ENCODE data around the gene MSANTD2.

The MSANTD2 gene

GRCh38 chr11:124800226-124800929 lies at the start of gene MSANTD2:
Gene MSANTD2 (minus strand): TSS chr11:124800406. CDS start chr11:124800380, 26 bp downstream.
- DNase-seq: no peak

- no peak for DNase-seq
Measured at GRCh38 chr11:124846070-124846673, 46.0 kb upstream of the MSANTD2 start.

GRCh38 chr11:124844664-124845079 lies 44.5 kb upstream of the MSANTD2 start:
- DNase-seq: no peak

GRCh38 chr11:124843616-124843910 lies 43.4 kb upstream of the MSANTD2 start:
- no peak for DNase-seq

GRCh38 chr11:124842305-124842704 lies 42.1 kb upstream of the MSANTD2 start:
- DNase-seq: no peak

- DNase-seq: no peak
Measured at GRCh38 chr11:124841840-124842239, 41.6 kb upstream of the MSANTD2 start.

GRCh38 chr11:124841201-124841600 lies 41.0 kb upstream of the MSANTD2 start:
- DNase-seq: no peak

GRCh38 chr11:124840666-124841065 lies 40.5 kb upstream of the MSANTD2 start:
- DNase-seq: no peak

GRCh38 chr11:124839972-124840621 lies 39.9 kb upstream of the MSANTD2 start:
- DNase-seq: no peak

- DNase-seq: no peak
Measured at GRCh38 chr11:124839128-124839971, 39.1 kb upstream of the MSANTD2 start.

- DNase-seq: no peak
Measured at GRCh38 chr11:124838805-124839127, 38.6 kb upstream of the MSANTD2 start.

GRCh38 chr11:124837491-124837856 lies 37.3 kb upstream of the MSANTD2 start:
- no peak for DNase-seq

- no peak for DNase-seq
Measured at GRCh38 chr11:124835918-124836317, 35.7 kb upstream of the MSANTD2 start.

- DNase-seq: no peak
Measured at GRCh38 chr11:124834526-124835180, 34.4 kb upstream of the MSANTD2 start.

- no peak for DNase-seq
Measured at GRCh38 chr11:124832571-124832970, 32.4 kb upstream of the MSANTD2 start.

- no peak for DNase-seq
Measured at GRCh38 chr11:124831897-124832296, 31.7 kb upstream of the MSANTD2 start.

GRCh38 chr11:124830749-124831148 lies 30.5 kb upstream of the MSANTD2 start:
- DNase-seq: no peak

GRCh38 chr11:124829986-124830385 lies 29.8 kb upstream of the MSANTD2 start:
- no peak for DNase-seq

GRCh38 chr11:124825876-124826275 lies 25.7 kb upstream of the MSANTD2 start:
- DNase-seq: no peak

GRCh38 chr11:124823512-124824376 lies 23.5 kb upstream of the MSANTD2 start:
- no peak for DNase-seq

- DNase-seq: no peak
Measured at GRCh38 chr11:124821995-124822730, 22.0 kb upstream of the MSANTD2 start.

Measured in NCI-H1436 treated with DMSO at 0.1 percent for 48 hours (cell line).